GM19463 (cell line): ENCODE results near the gene LFNG.

Experiments
- ATAC-seq: cut with Tn5 transposase; IDR thresholded peaks from one replicate; pipeline ENCODE4 v1.9.1; 2021; ENCODE audit warnings: mild to moderate bottlenecking, moderate library complexity; ENCODE audit not compliant: unreplicated experiment

Gene LFNG

GRCh38 chr7:2501947-2502646, 17.5 kb upstream of the LFNG start:
- no peak for ATAC-seq

GRCh38 chr7:2502647-2502966, 17.0 kb upstream of the LFNG start:
- no peak for ATAC-seq

- no peak for ATAC-seq
Observed at GRCh38 chr7:2503056-2503941, 16.3 kb upstream of the LFNG start.

GRCh38 chr7:2504128-2504888, 15.3 kb upstream of the LFNG start:
- ATAC-seq: no peak

- no peak for ATAC-seq
Observed at GRCh38 chr7:2504889-2505375, 14.6 kb upstream of the LFNG start.

GRCh38 chr7:2505401-2505800, 14.2 kb upstream of the LFNG start:
- ATAC-seq: no peak

GRCh38 chr7:2507208-2507916, 12.2 kb upstream of the LFNG start:
- ATAC-seq: no peak

GRCh38 chr7:2507917-2508306, 11.7 kb upstream of the LFNG start:
- ATAC-seq: no peak

GRCh38 chr7:2508327-2509215, 11.0 kb upstream of the LFNG start:
- peak; percentile 53 for ATAC-seq

- no peak for ATAC-seq
Observed at GRCh38 chr7:2509298-2509906, 10.2 kb upstream of the LFNG start.

- ATAC-seq: no peak
Observed at GRCh38 chr7:2510130-2510776, 9.3 kb upstream of the LFNG start.

GRCh38 chr7:2510909-2511768, 8.4 kb upstream of the LFNG start:
- no peak for ATAC-seq

GRCh38 chr7:2511769-2512168, 7.8 kb upstream of the LFNG start:
- no peak for ATAC-seq

- ATAC-seq: no peak
Observed at GRCh38 chr7:2512179-2512661, 7.4 kb upstream of the LFNG start.

- ATAC-seq: no peak
Observed at GRCh38 chr7:2512713-2513112, 6.9 kb upstream of the LFNG start.

- ATAC-seq: no peak
Observed at GRCh38 chr7:2513702-2514101, 5.9 kb upstream of the LFNG start.

GRCh38 chr7:2514473-2515423, 4.8 kb upstream of the LFNG start:
- no peak for ATAC-seq
